HG03460 (cell line): ENCODE data around the gene SMG6.

ENCODE experiments used
- ATAC-seq: cut with Tn5 transposase; IDR thresholded peaks from one replicate; pipeline ENCODE4 v1.9.1; 2021; ENCODE audit not compliant: unreplicated experiment

Gene SMG6

DNA sequence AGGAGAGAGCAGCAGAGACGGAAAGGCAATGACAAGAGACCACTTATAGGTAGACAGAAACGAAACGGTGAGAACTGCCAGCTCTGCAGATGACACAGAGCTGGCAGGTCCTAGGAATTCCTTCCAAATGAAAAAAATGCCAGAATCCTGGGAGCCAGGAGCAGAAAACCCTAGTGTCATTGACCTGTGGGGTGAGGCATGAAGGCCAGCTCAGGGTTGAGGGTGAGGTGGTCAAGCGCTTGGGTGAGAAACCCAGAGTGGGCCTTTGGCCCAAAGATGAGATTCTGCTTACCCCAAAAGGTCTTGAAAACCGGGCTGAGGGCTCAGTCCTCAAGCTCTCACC lies 239.5 kb downstream of the SMG6 start:
- ATAC-seq, result no peak

DNA sequence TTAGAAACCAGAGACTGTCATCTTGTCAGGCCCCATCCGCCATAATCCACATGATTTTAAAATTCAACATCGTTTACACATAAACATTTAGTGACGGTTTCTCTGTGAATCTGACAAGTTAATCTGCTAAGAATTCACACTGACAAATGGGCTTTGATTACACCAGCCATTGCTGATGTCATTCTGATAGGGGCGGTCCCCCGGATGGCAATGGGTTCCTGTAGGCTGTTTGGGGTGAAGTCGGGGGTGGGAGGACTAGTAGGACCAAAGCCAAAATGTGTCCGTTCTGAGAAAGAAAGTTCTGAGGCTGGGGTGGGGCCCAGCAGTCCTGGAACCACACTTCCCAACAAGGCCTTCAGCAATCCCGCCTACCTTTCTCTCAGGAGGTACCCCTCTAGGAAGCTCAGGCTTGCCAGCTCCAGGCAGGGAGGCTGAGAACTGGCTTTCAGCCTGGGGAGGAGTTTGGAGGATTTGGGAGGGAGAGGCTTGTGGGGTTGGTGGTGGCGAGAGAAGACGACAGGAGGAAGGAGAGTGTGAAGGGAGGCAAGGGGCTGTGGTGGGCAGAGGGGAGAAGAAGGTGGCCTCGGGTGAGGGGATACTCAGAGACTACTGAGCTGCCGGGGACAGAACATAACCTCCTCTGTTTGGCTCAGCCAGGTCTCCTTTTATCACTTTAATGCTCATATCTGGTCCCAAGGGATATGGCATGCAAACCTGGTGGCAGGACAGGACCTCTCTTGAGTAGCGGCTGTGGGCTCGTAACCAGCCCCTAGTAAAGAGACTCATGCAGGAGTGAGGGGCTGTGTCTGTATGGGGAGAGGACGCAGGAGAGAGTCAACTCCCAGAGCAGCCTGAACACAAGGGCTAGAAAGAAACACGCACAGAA lies 240.1 kb downstream of the SMG6 start:
- no peak for ATAC-seq

GRCh38 chr17:2062571-2063183 lies 240.9 kb downstream of the SMG6 start:
- ATAC-seq, result no peak

DNA sequence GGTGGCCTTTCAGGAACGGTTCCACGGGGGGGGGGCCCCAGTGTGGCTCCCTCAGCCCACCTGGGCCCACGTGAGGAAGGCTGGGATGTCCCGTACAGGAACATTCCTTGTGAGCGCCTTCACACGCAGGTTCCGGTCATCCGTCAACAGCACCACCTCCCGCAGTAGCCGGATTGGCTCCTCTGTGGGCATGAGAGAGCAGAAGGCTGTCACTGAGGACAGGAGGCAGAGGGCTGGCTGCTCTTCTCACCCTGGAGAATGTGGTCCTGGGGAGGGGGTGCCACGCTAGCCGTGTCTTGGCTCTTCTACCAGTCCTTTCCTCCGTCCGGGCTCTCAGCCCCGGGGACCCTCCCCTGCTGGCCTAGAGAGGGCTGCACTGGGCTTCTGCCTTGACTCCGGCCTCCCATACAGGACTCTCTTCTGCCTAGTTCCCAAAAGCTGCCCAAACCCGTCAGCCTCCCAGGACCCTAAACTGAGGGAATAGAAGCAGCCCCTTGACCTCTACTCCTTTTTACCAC lies 242.1 kb downstream of the SMG6 start:
- ATAC-seq, result no peak

DNA sequence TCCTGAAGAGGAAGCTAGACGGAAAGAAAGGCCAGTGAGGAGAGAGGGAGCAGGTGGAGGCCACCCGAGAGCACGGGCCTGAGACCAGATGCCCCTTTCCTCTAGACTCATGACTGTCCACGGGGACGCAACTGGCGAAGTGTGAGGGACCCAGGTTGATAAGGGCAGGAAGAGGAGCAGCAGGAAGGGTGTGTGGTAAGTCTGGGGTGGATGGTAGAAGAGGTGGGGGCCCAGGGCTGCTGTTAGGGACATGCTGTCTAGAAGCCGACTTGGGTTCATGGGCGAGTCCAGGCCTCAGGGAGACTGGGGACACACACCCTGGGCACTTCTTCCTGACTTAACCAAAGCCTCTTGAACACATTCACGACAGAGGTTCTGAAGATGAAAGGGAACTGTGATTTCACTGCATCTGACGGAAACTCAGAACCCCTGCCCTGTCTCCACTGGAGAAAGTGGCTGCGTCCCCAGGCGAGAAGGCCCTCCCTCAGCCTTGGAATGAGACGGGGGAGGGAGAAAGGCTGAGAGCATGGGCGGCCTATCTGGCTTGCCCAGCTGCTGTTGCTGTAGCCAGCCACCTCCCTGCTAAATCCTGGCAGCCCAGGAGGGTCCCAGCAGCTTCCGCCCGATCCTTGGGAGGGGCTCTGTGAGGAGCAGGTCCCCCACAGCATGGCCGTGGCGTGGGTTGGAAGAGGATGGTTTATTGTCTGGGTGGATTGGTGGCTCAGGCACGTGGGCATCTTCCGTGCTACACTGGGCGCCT lies 242.7 kb downstream of the SMG6 start:
- no peak for ATAC-seq

- ATAC-seq, result no peak
Observed at GRCh38 chr17:2060385-2060658, 243.3 kb downstream of the SMG6 start.

DNA sequence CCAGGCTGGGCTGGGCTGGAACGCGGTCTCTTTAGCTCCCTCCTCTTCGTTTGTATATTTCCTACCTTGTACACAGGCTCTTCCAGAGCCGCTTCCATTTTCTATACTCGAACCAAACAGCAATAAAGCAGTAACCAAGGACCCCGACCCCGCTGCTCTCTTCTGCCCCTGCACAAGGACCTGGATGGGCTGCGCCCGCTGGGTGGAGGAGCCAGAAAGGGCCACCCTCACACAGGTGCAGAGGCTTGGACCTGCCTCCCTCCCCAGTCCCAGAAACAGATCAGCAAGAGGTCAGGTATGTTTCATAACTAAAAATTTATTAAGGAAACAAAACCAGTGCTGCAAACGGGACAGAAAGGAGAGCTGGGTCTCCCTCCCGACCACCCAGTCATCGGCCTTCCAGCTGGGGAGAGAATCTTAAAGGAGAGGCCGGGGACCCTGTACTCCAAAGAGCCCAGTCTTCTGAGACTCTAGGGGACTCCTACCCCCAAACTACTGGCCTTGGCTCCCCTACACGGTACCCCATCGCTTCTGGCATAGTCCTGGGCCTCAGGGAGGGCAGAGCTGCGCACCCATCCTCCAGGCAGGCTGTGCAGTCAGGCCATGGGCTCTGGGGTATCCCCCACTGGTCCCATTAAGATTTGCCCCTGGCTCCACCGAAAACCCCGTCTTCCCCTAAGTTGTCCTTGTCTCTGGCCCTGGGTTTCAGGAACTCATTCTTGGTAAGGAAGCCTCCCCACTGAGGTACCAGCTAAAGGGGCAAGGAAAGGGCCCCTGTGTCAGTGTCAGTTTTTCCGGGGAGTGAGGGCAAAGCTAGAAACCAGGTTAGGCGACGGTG lies 243.8 kb downstream of the SMG6 start:
- ATAC-seq, result no peak

DNA sequence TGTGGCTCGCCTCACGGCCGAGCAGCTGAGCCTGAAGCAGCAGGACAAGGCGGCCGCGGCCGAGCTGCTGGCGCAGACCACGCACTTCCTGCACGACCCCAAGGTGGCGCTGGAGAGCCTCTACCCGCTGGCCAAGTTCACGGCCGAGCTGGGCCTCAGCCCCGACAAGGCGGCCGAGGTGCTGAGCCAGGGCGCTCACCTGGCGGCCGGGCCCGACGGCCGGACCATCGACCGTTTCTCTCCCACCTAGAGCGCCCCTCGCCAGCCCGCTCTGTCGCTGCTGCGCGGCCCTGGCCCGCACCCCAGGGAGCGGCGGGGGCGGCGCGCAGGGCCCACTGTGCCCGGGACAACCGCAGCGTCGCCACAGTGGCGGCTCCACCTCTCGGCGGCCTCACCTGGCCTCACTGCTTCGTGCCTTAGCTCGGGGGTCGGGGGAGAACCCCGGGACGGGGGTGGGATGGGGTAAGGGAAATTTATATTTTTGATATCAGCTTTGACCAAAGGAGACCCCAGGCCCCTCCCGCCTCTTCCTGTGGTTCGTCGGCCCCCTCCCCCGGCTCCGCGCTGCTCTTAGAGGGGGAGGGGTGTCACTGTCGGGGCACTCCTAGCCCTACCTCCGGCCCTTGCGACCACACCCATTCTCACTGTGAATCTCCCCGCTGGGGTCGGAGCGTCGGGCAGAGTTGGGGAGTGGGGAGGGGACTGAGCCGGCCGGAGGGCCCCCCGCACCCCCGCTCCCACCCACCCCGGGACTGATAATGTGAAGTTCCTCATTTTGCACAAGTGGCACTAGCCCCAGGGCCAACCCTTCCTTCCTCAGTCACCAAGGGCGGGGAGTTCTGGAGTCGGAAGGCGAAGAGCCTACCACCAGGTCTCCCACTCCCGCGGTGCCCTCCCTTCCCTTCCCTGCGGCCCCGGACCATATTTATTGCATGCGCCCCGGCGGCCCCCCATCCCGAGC lies 244.7 kb downstream of the SMG6 start:
- no peak for ATAC-seq

DNA sequence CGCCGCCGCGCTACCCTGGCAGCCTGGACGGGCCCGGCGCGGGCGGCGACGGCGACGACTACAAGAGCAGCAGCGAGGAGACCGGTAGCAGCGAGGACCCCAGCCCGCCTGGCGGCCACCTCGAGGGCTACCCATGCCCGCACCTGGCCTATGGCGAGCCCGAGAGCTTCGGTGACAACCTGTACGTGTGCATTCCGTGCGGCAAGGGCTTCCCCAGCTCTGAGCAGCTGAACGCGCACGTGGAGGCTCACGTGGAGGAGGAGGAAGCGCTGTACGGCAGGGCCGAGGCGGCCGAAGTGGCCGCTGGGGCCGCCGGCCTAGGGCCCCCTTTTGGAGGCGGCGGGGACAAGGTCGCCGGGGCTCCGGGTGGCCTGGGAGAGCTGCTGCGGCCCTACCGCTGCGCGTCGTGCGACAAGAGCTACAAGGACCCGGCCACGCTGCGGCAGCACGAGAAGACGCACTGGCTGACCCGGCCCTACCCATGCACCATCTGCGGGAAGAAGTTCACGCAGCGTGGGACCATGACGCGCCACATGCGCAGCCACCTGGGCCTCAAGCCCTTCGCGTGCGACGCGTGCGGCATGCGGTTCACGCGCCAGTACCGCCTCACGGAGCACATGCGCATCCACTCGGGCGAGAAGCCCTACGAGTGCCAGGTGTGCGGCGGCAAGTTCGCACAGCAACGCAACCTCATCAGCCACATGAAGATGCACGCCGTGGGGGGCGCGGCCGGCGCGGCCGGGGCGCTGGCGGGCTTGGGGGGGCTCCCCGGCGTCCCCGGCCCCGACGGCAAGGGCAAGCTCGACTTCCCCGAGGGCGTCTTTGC lies 245.6 kb downstream of the SMG6 start:
- no peak for ATAC-seq

- ATAC-seq, result no peak
Observed at GRCh38 chr17:2057175-2057759, 246.3 kb downstream of the SMG6 start.

GRCh38 chr17:2056206-2057174 lies 247.1 kb downstream of the SMG6 start:
- ATAC-seq, result no peak

GRCh38 chr17:2055292-2056205 lies 248.0 kb downstream of the SMG6 start:
- ATAC-seq, result no peak

- ATAC-seq, result no peak
Observed at GRCh38 chr17:2054512-2055291, 248.9 kb downstream of the SMG6 start, which contains the start of gene HIC1. TSS of gene HIC1 (plus strand) at chr17:2055103. CDS start at chr17:2056691, 1,588 bp downstream.

DNA sequence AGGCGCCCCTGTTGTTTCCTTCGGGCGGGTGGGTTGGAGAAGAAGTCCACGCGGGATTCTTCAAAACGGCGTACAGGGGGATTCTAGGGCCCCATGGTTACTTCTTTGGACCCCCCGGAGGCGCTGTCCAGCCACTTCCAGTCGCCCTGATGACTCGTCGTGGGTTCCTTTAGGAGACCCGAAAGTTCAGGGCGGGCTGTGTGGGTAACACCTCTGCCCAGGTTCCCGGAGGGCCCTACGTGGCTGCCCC lies 249.4 kb downstream of the SMG6 start:
- no peak for ATAC-seq

- ATAC-seq, result no peak
Observed at GRCh38 chr17:2053380-2054261, 250.0 kb downstream of the SMG6 start.
